GM10266 (cell line): ENCODE results near the gene OR2AK2.

Experiments used
- DNase-seq: peaks from one replicate; pipeline ENCODE4 v3.0.0; 2012; ENCODE audit errors: extremely low spot score
- TF ChIP-seq, protein P1 (sequence below): IDR thresholded peaks from 2 replicates; pipeline ENCODE4 v1.5.1; 2012; ENCODE audit warnings: mild to moderate bottlenecking, low read depth; ENCODE audit not compliant: control insufficient read depth, insufficient read depth; ENCODE audit errors: missing control alignments

The OR2AK2 gene

DNA sequence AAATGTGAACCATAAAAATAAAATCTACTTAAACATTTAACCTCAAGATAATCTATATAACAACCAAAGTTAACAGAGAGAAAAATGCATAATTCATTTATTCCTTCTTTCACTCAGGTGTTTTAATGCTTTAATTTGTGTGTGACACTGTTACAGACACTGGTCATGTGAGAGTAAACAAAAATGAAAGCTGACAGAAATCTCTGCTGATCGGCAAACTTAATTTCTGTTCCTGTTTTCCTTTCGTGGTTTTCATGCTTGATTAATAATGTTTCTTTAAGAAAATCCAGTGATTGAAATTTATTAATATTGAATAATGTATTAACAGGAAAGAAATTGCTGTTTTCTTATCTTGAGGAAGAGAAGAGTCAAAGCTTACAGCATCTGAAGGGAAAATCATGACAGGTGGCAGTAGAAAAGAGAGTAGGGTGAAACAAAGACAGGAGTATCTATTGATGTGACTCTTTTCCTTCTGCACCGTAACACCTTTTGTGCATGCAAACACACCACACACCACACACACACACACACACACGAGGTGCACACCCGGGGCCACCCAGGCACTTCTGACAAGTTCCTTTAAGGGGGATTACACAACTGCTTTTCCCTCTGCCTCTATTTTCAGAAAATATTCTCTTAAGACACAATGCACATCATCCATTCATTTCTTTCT, 1.6 kb downstream of the OR2AK2 start:
- no peak for DNase-seq
- TF ChIP-seq, protein P1, sequence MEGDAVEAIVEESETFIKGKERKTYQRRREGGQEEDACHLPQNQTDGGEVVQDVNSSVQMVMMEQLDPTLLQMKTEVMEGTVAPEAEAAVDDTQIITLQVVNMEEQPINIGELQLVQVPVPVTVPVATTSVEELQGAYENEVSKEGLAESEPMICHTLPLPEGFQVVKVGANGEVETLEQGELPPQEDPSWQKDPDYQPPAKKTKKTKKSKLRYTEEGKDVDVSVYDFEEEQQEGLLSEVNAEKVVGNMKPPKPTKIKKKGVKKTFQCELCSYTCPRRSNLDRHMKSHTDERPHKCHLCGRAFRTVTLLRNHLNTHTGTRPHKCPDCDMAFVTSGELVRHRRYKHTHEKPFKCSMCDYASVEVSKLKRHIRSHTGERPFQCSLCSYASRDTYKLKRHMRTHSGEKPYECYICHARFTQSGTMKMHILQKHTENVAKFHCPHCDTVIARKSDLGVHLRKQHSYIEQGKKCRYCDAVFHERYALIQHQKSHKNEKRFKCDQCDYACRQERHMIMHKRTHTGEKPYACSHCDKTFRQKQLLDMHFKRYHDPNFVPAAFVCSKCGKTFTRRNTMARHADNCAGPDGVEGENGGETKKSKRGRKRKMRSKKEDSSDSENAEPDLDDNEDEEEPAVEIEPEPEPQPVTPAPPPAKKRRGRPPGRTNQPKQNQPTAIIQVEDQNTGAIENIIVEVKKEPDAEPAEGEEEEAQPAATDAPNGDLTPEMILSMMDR, result no peak

DNA sequence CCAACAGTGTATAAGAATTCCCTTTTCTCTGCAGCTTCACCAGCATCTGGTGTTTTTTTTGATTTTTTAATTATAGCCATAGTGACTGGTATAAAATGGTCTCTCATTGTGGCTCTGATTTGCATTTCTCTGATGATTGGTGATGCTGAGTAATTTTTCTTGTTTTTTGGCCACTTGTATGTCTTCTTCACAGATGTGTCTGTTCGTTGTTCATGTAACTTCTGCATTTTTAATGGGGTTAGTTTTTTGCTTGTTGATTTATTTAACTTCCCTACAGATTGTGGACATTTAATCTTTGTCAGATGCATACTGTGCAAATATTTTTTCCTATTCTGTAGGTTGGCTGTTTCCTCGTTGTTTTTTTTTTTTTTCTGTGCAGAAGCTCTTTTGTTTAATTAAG, 28.0 kb downstream of the OR2AK2 start:
- TF ChIP-seq, protein P1, result no peak
- DNase-seq, result no peak

DNA sequence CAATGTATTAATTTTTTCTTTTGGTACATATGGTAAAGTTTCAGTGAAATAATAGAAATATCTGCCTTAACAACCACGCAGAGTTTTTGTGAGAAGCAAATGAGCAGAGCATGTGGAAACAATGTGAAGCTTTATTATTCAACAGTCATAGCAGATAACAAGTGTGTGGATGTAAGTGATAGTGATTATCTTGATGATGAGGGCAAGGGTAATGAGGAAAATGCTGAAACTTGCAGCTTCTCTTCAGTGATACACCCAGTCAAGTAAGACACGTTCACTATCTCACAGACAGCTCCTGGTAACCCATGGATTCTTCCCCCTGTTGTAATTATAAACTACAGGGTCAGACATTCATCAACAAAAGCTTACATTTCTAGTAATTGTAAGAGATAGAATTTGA, 33.8 kb downstream of the OR2AK2 start:
- DNase-seq, result no peak
- TF ChIP-seq, protein P1, result no peak

DNA sequence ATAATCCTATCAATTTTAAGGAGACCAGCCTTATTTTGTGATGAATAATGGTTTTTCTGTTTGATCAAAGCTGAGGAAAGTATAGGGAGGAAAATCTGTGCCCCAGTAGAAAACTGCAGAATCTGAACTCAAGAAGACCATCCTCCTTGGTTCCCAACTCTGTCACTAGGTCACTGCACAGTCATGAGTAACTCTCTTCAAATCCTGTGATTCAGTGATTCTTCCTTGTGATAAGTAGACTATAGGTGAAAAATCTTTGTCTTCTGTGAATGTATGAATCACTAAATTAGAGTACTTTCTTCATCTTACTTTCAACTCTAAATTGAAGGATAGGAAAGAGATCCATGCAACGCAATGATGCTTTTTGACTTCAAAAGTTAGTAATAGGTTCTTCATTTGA, 35.1 kb downstream of the OR2AK2 start:
- TF ChIP-seq, protein P1, result no peak
- DNase-seq, result no peak

DNA sequence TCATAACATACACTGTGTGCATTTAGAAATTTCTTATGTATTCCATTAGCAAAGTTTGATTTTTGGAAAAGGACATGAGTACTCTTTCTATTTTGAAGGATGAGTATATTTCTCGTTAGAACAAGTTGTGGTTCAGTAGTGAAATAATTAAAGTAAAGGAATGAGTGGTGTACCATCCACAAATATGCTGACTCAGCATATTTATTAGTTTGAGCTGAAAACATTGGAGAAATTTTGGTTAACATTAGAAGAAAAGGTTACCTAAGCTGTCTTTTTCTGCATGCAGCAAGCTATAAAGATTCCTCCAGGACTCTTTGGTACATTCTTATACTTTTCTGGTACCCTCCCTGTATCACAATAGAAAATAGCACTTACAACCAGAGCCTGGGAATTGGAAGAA, 42.7 kb downstream of the OR2AK2 start:
- DNase-seq, result no peak
- TF ChIP-seq, protein P1, result no peak

DNA sequence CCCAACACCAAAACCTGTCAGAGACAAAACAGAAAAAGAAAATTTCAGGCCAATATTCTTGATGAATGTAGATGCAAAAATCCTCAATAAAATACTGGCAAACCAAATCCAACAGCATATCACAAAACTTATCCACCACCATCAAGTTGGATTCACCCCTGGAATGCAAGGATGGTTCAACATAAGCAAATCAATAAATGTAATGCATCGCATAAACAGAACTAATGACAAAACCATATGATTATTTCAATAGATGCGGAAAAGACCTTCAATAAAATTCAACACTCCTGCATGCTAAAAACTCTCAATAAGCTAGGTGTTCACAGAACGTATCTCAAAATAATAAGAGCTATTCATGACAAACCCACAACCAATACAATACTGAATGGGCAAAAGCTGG, 44.6 kb downstream of the OR2AK2 start:
- TF ChIP-seq, protein P1, result no peak
- no peak for DNase-seq

DNA sequence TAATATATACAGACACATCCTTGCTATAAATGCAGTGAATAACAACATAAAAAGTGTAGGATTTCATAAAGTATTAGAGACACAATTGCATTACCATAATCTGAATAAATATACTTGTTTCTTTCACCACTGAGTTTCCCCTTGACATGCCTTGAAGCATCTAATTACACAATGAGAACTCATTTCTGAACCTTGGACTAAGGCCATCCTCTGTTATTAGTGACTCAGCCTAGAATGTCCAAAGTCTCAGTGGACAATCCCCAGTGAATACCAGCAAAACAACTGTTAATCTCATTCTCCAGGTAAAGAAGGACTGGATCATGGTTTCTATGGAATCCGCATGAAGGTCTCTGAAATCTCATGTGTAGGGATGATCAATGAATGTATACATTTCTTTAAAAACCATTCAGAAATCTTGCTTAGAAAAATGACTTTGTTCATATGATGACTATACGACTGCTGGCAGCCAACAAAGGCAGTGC, 48.2 kb downstream of the OR2AK2 start, which contains the start of gene OR2L5:
TSS of gene OR2L5 (plus strand) at position 432 of the 482 bp plus-strand sequence. CDS start 8,288 bp downstream, outside the sequence.
- DNase-seq, result no peak
- TF ChIP-seq, protein P1, result no peak
